HG03135 (cell line): ENCODE data around the gene GJA9.
"Not testable (repeated sequence)": the region's sequence is repeated elsewhere in the genome, so short reads cannot be mapped to it uniquely, and the experiment has no call there.

Experiments used
- ATAC-seq: cut with Tn5 transposase; IDR thresholded peaks from one replicate; pipeline ENCODE4 v1.9.1; 2021; ENCODE audit warnings: mild to moderate bottlenecking, moderate library complexity; ENCODE audit not compliant: unreplicated experiment

The GJA9 gene

GRCh38 chr1:38875811-38876210 lies 5.6 kb downstream of the GJA9 start:
- no peak for ATAC-seq

DNA sequence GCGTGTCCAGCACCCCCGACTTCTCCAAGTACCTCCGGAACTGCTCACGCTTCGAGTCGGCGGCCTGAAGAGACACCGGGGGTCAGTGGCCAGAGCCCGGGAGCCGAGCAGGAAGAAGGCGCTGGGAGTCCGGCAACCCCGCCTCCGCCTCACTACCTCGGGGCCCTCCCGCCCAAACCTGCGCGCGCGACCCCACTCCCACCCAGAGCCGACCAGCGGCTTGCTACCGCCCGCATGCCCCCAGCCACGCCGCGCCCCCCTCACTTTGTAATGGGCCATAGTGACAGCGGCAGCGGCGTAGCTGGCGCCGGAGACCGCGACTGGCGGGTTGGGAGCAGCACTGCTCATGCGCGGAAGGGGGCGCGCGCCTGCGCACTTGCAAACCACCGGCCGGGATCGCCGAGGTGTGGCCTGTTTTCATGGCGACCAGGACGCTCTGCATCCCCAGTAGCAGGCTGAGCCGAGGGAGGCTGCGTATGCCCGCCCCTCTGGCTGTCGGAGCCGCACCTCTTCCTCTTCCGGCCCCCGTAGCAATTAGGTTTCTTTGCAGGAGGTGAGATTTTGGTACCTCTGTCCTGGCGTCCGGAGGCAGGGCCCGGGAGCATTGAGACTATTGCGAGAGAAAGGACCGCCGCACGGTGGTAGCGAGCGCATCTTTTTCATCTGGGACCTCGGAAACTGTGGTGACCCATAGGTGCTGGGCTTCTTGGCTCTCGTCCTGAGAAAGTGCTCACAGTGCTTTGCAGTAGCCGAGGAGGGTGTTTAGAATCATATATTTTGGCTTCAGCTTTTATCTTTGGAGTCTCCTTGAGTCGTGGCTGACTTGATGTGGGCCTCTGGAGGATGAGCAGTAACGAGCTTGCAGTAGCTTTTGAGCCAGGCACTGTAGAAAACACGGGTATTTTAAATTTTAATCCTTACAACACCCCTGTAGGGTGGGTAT lies 8.1 kb downstream of the GJA9 start, which contains the start of gene MYCBP:
Gene MYCBP (minus strand): TSS at position 322 of the 943 bp plus-strand sequence. CDS start 43 bp downstream, at position 279.
- peak; percentile 94 for ATAC-seq

DNA sequence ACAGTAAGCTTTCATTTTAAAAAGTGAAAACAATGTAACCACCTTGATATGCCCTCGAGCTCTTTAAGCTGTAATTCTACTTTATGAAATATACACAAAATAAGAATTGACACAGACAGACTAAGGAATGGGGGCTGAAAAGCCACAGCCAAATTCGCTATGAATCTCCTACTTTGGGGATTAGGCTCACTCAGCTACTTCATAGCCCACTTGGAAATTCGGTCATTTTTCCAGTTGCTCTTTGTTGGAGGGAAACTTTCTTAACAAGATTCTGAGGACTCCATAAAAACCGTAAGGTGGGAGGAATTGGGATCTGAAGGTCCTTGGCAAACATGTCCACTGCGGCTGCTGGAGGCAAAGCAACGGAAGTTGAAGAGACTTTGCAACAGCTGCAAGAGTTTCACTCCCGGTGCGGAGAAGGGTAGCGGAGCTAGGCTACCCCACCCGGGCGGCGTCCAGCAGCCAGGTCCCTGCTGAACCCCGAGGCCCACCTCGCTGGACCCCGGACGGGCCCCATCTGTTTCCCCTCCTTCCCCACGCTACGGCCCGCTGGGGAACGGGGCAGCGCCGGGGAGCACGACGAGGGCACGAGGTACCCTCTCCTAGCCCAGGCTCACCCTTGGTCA lies 8.9 kb downstream of the GJA9 start:
- ATAC-seq: peak; percentile 29

DNA sequence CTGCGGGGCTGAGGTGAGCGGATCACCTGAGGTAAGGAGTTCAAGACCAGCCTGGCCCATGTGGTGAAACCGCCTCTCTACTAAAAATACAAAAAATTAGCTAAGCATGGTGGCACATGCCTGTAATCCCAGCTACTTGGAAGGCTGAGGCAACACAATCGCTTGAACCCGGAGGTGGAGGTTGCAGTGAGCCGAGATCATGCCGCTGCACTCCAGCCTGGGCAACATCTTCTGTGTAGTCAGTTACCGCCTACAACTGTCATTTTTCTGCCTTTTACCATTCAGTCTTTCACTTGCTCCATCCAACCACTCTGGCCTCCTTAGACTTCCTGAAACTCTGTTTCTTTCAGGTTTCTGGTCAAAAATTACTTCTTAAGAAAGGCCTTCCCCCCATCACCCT lies 10.4 kb downstream of the GJA9 start:
- no peak for ATAC-seq

GRCh38 chr1:38867208-38867607 lies 14.2 kb downstream of the GJA9 start:
- ATAC-seq: no peak

DNA sequence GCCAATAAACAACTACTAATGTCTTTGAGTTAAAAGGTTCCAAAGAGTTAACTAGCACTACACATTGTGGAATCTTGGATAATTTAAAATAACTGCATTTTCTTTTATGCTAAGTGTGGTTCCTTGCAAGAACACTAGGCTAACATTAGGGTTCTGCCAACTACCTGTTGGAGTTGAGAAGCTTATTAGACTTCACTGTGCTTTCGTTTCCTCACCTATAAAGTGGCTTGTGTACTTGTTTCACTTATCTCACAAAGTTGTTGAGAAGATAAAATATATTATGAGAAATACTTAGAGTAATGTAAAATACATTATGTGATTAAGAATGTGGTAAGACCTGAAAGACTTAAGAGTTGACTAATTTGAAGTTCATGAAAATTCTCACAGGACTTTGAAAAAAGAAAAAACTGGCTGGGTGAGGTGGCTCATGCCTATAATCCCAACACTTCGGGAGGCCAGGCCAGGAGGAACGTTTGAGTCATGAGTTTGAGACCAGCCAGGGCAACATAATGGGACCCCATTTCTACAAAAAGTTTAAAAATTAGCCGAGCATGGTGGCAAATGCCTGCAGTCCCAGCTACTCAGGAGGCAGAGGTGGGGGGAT lies 16.2 kb downstream of the GJA9 start:
- no peak for ATAC-seq

GRCh38 chr1:38860454-38860795 lies 21.0 kb downstream of the GJA9 start:
- no peak for ATAC-seq

DNA sequence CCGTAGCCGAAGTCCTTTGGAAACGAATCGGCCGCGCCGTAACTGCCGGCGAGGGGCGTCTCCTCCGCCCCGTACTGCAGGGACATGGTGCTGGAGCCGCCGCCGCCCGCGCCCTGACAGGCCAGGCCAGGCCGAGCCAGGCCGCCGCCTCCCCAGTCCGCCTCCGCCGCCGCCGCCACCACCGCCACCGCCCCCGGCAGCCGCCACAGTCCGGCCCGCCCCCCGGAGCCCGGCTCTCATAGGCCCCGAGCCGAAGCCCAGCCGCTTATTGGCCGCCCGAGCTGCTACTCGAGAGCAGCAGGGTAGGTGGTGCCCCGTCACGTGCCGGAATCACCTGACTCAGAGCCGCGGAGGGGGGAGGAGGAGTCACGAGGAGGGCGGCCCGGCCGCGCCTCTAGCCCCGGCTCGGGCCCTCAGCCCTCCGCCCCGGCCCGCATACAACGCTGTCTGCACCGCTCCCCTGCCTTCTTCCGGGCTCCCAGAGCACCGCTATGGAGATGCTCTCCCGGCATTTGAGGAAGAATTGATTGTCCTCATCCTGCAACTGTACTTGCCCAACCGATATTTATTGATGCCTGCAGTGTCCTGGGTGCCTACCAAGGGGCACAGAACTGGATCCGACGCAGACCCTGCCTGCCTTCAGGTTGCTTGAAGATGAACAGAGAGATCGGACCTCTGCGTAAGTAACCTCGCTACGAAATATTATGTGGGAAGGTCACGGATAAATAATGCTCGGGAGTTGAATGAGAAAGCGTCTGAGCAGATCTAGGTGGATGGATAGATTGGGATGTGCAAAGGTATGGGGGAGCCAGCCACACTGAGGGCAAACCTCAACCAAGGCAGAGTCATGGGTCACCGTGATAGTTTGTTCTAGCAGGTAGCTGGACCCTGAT lies 21.6 kb downstream of the GJA9 start, which contains the start of gene RRAGC:
Gene RRAGC (minus strand): TSS at position 212 of the 893 bp plus-strand sequence. CDS start 126 bp downstream, at position 86.
- ATAC-seq: peak; percentile 94

GRCh38 chr1:38858833-38859560 lies 22.4 kb downstream of the GJA9 start:
- ATAC-seq: peak; percentile 23

GRCh38 chr1:38852780-38853179 lies 28.6 kb downstream of the GJA9 start:
- no peak for ATAC-seq

DNA sequence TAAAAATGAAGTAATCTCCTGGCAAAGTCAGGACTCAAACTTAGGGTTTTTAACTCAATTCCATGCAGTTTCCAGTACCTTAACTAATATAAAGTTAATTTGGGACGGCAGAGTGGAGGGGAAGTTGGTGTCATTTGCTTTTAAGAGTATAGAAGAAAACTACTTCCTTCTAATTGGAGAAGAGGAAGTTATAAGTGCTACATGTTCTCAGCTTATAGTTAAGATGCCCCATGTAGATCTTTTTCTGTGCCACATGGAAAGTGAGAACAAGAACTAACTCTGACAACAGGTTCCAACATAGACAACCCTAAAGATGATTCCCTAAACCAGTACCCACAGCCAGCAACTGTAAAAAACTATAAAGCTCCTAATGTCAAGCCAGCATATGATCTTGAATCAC lies 33.3 kb downstream of the GJA9 start:
- no peak for ATAC-seq

- ATAC-seq: no peak
Observed at GRCh38 chr1:38846210-38846609, 35.2 kb downstream of the GJA9 start.

DNA sequence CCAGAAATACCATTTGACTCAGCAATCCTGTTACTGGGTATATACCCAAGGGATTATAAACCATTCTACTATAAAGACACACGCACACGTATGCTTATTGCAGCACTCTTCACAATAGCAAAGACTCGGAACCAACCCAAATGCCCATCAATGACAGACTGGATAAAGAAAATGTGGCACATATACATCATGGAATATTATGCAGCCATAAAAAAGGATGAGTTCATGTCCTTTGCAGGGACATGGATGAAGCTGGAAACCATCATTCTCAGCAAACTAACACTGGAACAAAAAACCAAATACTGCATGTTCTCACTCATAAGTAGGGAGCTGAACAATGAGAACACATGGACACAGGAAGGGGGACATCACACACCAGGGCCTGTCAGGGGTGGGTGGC lies 36.3 kb downstream of the GJA9 start:
- ATAC-seq: not testable (repeated sequence)

DNA sequence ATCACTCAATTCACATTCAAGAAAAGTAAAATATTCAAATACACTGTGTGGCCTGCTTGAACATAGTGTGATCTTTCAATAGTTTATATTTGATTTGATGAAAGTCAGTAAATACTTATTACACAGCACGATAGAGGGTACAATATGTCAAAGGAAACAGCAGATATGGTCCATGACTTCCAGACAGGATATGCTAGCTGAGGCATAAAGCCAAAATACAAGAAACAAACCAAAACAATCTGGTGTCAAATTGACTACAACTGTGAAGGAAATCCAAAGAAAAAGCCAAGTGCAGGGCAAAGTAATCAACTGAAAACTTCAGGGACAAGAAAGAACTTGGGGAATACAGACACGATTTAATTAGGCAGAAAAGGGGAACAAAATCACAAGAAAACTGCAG lies 41.1 kb downstream of the GJA9 start:
- no peak for ATAC-seq

DNA sequence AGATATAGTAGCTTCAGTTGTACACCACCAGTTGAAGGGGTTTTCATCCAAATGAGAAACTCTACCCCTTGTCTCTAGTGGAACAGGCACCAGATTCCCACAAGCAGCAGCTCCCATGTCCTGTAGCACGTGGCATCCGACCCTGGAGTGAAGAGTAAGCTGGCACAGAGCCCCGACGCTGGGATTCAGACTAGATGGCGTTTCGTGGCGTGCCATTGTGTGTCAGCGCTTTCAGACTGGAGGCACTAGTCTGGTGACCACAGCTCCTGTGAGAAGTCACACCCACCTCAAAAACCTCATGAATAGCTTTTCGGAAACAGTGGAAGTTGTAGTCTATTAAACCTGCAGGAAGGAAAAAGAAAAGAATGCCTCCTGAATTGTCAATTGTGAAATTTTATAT lies 42.0 kb downstream of the GJA9 start:
- ATAC-seq: no peak

- ATAC-seq: not testable (repeated sequence)
Observed at GRCh38 chr1:38836316-38836715, 45.1 kb downstream of the GJA9 start.

DNA sequence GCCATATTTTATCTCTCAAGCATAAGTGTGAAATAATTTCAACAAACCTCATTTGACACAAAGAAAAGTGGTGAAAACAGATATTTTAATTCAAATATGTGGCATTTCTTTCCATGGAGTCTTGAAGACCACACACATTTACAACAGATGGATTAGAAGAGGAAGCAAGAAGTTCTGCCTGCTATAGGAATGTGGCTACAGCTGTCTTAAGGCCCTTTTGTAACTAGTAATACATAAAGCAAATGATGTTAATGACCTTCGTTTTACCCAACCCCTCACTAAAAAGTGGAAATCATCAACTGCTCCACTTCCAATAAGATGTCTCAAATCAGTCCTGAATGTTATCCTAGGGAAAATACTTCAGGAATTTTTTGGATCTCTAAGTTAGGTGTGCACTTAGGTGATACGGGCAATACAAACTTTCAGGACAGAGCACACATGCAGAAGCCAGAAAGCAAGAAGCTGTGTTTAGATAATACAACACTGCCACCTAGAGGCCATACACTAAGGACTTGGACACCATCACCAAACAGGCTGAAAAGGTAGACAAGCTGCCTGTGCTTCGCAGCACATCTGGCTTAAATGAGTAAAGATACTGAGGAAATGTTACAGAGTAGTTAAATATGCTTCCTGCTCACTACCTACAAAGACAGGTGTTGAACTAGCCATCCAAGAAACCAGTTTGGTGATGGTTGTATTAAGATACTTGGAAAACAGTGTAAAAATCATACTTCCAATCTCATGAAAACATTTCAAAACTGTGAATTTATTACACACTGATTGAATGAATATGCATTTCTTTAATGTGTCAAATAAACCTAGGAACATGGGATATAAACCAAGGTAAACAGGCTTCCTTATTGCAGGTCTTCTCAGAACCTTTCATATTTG lies 46.2 kb downstream of the GJA9 start:
- ATAC-seq: peak; percentile 60

DNA sequence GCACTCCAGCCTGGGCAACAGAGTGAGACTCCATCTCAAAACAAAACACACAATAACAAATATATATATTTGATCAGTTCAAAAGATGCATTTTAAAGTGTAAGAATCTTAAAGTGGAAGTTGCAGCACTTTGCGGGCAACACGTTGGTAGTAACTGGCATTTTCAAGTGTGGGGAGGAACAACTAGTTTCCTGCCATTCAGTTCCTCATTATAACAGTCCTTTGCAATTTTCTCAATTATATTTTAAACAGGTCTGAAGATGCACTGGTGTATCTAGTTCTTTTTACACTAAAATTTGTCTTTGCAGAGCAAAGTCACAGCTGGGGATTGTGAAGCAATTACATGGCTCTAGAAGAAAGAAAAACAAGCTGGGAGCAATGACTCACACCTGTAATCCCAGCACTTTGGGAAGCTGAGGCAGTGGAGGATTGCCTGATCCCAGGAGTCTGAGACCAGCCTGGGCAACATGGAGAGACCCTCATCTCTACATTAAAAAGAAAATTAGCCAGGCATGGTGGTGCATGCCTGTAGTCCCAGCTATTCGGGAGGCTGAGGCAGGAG lies 47.1 kb downstream of the GJA9 start:
- ATAC-seq: no peak

DNA sequence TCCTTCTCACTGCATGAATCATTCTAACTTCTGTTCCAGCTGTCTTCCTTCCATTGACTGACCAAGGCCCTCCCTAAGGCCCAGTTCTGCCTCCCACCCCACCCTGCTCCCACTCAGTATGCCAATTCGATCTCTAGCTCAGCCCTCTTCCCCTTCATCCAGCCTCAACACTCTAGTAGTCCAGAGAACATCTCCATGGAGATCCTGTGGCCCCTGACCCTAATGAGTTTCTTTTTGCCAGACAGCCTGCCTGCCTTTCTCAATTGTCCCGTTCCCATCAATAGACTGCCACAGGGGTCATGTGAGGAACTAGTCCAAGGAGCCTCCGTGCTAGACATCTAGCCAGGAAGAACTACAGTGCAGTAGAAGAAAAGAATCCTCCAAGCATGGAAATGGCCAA lies 48.2 kb downstream of the GJA9 start:
- no peak for ATAC-seq
